CD4-positive, alpha-beta T cell (primary cell): Measurements from ENCODE around the gene MYO7B. TPM values are rescaled to one million over a fixed set of nuclear protein-coding genes. Genes with fewer than 3 reads are reported as not detected.

Source experiments
- ATAC-seq: fragments of 200-7000 bp; cut with Tn5 transposase; one replicate; pipeline ENCODE4 v1.10.0; 2022; ENCODE audit warnings: mild to moderate bottlenecking; ENCODE audit not compliant: poor library complexity
- CTCF ChIA-PET: fragments of 350-600 bp; sonication (Branson Sonifier 250); formaldehyde crosslinking; loops from one replicate; lab custom pipeline; 2021; ENCODE audit warnings: antibody characterized with exemption, inconsistent platforms; lab: Charles Lee
- POLR2A ChIA-PET: fragments of 350-600 bp; sonication (Branson Sonifier 250); formaldehyde crosslinking; loops from one replicate; lab custom pipeline; 2021; ENCODE audit warnings: antibody characterized with exemption, inconsistent platforms; lab: Charles Lee
- DNase-seq, 14 experiments: peaks; one replicate each; pipeline ENCODE4 v3.0.0-alpha.2; 2013 to 2020; ENCODE audit warnings: mixed read lengths in 2 of 14
- H3K27ac ChIP-seq, 2 donors: one replicate each; pipeline versions ENCODE4 v1.5.1 to v1.7.0; 2013; ENCODE audit warnings: low read length in 2 of 2, low read depth in 1 of 2, mild to moderate bottlenecking in 1 of 2
- H3K27me3 ChIP-seq, 2 experiments: 1 replicate in 1 of 2; 2 replicates in 1 of 2; pipeline versions ENCODE4 v1.6.1 to v1.7.0; 2013; ENCODE audit warnings: low read length in 2 of 2, control low read depth in 1 of 2, mild to moderate bottlenecking in 1 of 2, moderate library complexity in 1 of 2; ENCODE audit not compliant: insufficient read depth in 2 of 2, control insufficient read depth in 1 of 2
- H3K36me3 ChIP-seq: one replicate; pipeline ENCODE4 v1.6.1; 2013; ENCODE audit warnings: low read length, control low read depth; ENCODE audit not compliant: insufficient read depth
- H3K4me1 ChIP-seq: one replicate; pipeline ENCODE4 v1.6.1; 2013; ENCODE audit warnings: low read length, control low read depth; ENCODE audit not compliant: insufficient read depth
- H3K4me3 ChIP-seq: one replicate; pipeline ENCODE4 v1.5.1; 2013; ENCODE audit warnings: mild to moderate bottlenecking, low read length, moderate library complexity
- H3K9me3 ChIP-seq, 2 experiments: 1 replicate in 1 of 2; 2 replicates in 1 of 2; pipeline versions ENCODE4 v1.6.1 to v1.7.0; 2013; ENCODE audit warnings: low read length in 2 of 2, mild to moderate bottlenecking in 2 of 2, control low read depth in 1 of 2, moderate library complexity in 1 of 2; ENCODE audit not compliant: control insufficient read depth in 1 of 2, insufficient read depth in 1 of 2
- H3K27ac Mint-ChIP-seq: one replicate; pipeline ENCODE4 v1.8.0; 2020; ENCODE audit warnings: mixed read lengths
- H3K27me3 Mint-ChIP-seq: one replicate; pipeline ENCODE4 v1.8.0; 2021; ENCODE audit warnings: mixed read lengths
- H3K36me3 Mint-ChIP-seq: one replicate; pipeline ENCODE4 v1.8.0; 2021; ENCODE audit warnings: low read depth, mixed read lengths
- H3K4me1 Mint-ChIP-seq: one replicate; pipeline ENCODE4 v1.8.0; 2021; ENCODE audit warnings: low read depth, mixed read lengths
- H3K4me3 Mint-ChIP-seq: one replicate; pipeline ENCODE4 v1.8.0; 2020; ENCODE audit warnings: mild to moderate bottlenecking, mixed read lengths
- H3K9me3 Mint-ChIP-seq: one replicate; pipeline ENCODE4 v1.8.0; 2020; ENCODE audit warnings: mixed read lengths
- CTCF ChIP-seq: fragments of 200-600 bp; IDR thresholded peaks from one replicate; pipeline ENCODE4 v1.8.0; 2022; ENCODE audit warnings: antibody characterized with exemption, mild to moderate bottlenecking
- intact Hi-C, 2 experiments: fragments of 100-400 bp; cut with DNase I in 1 of 2; cut with micrococcal nuclease in 1 of 2; formaldehyde crosslinking; loops; one replicate each; pipeline versions ENCODE4 v1.15.1 to v1.9.0; 2023 to 2025; cut with DNase I, micrococcal nuclease
- total RNA-seq, 174 experiments: library from RNA in 2 of 174; stranded (reverse) in 2 of 174; gene quantifications; one replicate each; pipeline ENCODE4 v1.2.3 and lab custom pipeline; 2021 to 2026

The MYO7B gene
- total RNA-seq, 2 experiments from 2014 or later, result 0.05 to 0.14 TPM

DNA sequence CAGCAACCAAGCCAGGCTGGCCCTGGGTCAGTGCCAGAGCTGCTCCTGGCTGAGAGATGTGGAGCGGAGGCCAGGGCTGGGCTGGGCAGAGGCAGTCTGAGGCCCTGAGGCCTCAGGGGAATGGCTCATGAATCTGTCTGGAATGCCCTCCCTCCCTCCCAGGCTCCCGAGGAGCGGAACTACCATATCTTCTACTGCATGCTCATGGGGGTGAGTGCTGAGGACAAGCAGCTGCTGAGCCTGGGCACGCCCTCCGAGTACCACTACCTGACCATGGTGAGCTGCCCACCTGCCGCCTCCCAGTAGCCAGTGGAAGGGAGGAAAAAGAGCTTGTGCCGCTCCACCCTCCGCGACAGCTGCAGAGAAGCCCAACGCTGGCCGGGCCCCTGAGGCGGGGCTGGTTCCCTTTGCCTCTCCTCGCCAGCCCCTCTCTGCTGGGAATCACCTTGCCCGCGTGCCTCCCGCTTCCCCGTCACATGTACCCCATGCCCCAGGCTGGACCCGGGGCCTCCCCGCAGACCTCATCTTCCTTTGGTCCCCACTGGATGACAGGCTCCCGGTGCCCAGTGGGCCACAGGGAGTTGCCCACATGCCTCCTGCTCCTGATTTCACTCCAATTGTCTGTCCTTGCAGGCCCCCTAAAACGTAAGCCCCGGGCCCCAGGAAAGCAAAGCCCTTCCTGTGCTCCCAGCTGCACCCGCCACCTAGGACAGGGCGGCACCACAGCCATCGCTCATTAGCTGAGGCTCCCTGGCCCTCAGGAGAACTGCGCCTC is 41.1 kb downstream of the MYO7B start:
- ChIA-PET CTCF (interaction anchor here (1.8 kb wide), 1 partner anchor 15 kb away, joined by 4 read pairs; no protein-coding TSS in a partner anchor), POLR2A (no interaction called here)
- H3K27me3 Mint-ChIP-seq, result no peaks in the 10 kb centered on the region
- H3K4me3 Mint-ChIP-seq, result no peak overlapping the region
- H3K36me3 ChIP-seq, result no peaks in the 10 kb centered on the region
- intact Hi-C loops, result loop anchor here in 1 of 2 experiments (5.0 kb wide), 1 partner anchor 71 kb away; the partner anchor contains the start of gene GPR17
- H3K4me1 ChIP-seq, result peaks cover 2% of the 10 kb centered on the region
- H3K4me1 Mint-ChIP-seq, result peaks cover 15% of the 10 kb centered on the region
- TF ChIP-seq CTCF, result no peak
- no peak for ATAC-seq
- no peak overlapping the region for H3K27ac Mint-ChIP-seq
- H3K9me3 Mint-ChIP-seq, result no peaks in the 10 kb centered on the region
- H3K9me3 ChIP-seq, result no peaks in the 10 kb centered on the region
- DNase-seq, result no peak
- H3K27me3 ChIP-seq, result no peaks in the 10 kb centered on the region
- H3K36me3 Mint-ChIP-seq, result no peaks in the 10 kb centered on the region
- no peak overlapping the region for H3K27ac ChIP-seq
- H3K4me3 ChIP-seq, result no peak overlapping the region

- intact Hi-C loops, result loop anchor here in 1 of 2 experiments (5.0 kb wide), 1 partner anchor 70 kb away; the partner anchor contains the start of gene GPR17
- H3K27ac Mint-ChIP-seq, result no peak overlapping the region
- Histone ChIP-seq H3K9me3 (no peaks in the 10 kb centered on the region), H3K4me1 (peaks cover 2% of the 10 kb centered on the region), H3K4me3 (no peak overlapping the region), H3K36me3 (no peaks in the 10 kb centered on the region), H3K27ac (no peak overlapping the region), H3K27me3 (no peaks in the 10 kb centered on the region)
- TF ChIP-seq CTCF, result no peak
- no peak for DNase-seq
- ATAC-seq, result no peak
- H3K9me3 Mint-ChIP-seq, result no peaks in the 10 kb centered on the region
- H3K4me1 Mint-ChIP-seq, result peaks cover 15% of the 10 kb centered on the region
- H3K36me3 Mint-ChIP-seq, result no peaks in the 10 kb centered on the region
- no peak overlapping the region for H3K4me3 Mint-ChIP-seq
- H3K27me3 Mint-ChIP-seq, result no peaks in the 10 kb centered on the region
- POLR2A ChIA-PET, result no interaction called here
- CTCF ChIA-PET, result no interaction called here
These were observed 41.7 kb downstream of the MYO7B start for GRCh38 chr2:127577208-127577475.

DNA sequence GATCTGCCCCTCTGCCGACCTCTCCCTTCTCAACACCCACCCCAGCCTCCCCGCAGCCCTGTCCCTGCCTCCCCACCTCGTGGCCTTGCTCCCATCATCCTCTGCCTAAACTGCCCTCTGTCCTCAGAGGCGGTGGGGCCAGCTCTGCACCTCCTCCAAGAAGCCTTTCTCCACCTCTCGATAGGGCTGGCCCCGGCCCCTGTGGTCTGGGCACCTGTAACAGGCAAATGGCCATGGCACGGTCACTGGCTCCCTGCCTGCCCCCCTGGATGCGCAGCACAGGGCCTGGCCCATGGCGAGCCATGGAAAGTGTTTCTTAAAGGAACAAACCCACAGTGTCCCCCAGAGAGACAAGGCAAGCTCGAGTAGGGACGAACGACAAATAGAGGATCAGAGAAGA is 42.0 kb downstream of the MYO7B start:
- Mint-ChIP-seq H3K27ac (no peak overlapping the region), H3K4me3 (no peak overlapping the region)
- H3K27ac ChIP-seq, result no peak overlapping the region

More for the DNA sequence above, 42.0 kb downstream of the MYO7B start:
- no peak for ATAC-seq
- intact Hi-C loops, result loop anchor here in 1 of 2 experiments (5.0 kb wide), 1 partner anchor 70 kb away; the partner anchor contains the start of gene GPR17
- Histone ChIP-seq H3K4me3 (no peak overlapping the region), H3K9me3 (no peaks in the 10 kb centered on the region), H3K36me3 (no peaks in the 10 kb centered on the region), H3K4me1 (peaks cover 2% of the 10 kb centered on the region), H3K27me3 (no peaks in the 10 kb centered on the region)
- Mint-ChIP-seq H3K4me1 (peaks cover 15% of the 10 kb centered on the region), H3K27me3 (no peaks in the 10 kb centered on the region), H3K36me3 (no peaks in the 10 kb centered on the region), H3K9me3 (no peaks in the 10 kb centered on the region)
- ChIA-PET POLR2A (no interaction called here), CTCF (no interaction called here)
- TF ChIP-seq CTCF, result no peak
- DNase-seq, result no peak
